GM19467 (cell line): Measurements from ENCODE around the gene PBX1.

Experiments used
- ATAC-seq: cut with Tn5 transposase; IDR thresholded peaks from one replicate; pipeline ENCODE4 v1.9.1; 2021; ENCODE audit warnings: mild to moderate bottlenecking, moderate library complexity; ENCODE audit not compliant: unreplicated experiment

Gene PBX1

DNA sequence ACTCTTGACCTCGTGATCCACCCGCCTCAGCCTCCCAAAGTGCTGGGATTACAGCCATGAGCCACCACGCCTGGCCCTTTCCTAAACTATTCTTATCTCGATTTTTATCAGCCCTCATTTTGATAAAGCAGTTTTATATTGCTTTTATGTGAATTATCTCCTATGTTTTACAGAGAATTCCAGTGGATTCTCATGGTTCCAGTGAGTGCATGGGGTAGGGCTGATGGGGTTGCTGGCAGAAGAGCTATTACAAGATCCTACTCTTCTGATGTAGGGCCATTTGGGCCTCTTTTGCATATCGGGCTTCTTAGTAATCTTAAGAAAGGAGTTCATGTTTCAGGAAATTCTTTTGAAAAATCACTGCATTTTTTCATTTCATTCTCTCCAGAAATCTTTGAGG, 187.6 kb downstream of the PBX1 start:
- no peak for ATAC-seq

DNA sequence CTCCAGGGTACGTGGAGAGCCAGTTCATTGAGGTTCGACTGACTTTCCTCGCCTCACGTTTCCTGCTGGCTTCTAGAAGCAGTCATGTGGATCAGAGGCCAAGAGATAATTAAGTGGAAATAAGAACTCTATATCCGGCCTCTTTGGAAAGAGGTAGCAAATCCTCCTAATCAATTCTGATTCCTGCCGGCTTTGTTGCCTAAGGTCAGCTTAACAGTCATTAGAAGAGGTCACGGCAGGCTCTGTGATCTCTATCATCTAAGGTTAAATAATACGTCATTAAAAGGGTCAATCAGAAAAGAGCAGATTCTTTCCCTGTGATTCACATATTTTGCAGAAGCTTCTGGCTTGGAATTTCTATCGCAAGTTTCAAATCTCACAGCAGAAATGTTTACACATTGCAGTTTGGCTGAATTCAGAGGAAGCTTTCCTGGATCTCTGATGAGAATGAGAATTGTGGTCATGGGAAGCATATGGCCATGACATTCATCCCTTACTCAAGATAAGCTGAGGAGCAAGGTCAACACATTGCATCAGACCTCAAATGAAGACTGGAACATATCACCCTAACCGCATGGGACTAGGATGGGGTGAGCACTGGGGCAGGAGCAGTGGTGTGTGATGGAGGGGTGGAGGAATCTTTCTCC, 189.4 kb downstream of the PBX1 start:
- ATAC-seq: no peak

DNA sequence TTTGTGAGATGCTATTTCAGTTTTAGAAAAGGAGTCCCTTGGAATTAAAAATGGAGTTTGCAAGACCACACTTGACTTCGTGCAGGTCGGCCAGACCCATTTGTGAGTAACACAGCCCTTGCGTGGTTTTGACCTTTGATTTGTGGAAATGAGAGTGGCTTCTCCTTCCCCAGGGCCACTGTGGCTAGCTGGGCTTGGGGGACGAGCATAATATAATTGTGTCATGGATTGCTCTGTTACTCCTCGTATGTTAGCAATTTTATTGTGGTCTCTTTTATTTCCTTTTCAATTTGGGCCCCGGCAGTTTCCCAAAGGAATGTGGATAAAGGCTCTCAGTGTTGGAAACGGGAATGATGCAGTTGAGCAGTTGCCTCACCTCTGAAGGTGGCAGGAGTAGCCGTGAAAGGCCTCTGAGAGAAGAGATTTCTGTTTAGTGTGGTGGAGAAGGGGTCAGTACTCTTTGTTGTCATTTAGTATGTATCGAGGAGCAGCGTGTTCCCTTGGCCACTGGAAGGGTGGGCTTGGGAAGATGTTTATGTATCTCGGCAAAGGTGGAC, 194.6 kb downstream of the PBX1 start:
- no peak for ATAC-seq

DNA sequence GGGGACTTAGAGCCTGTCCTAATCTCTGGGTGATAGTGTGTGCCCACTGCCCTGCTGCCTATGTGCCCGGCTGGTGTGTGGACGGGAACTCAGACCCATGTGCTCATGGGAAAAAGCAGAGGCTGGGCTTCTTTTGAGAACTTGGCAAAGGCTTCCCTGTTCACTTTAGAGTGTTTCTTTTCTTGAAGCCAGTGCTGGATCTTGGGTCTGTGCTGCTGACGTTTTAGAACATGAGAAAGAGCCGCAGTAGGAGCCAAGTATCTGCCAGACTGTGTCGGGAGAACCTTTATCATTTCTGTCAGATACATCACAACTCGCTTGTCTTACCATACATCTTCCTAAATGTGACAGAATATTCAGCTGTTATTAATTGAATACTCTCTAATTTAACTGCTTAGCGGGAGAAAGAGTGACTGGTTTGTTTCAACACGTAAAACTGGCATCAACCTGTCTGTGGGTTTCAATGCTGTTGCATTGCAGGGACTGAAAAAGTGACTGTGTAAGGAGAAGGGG, 195.2 kb downstream of the PBX1 start:
- no peak for ATAC-seq

DNA sequence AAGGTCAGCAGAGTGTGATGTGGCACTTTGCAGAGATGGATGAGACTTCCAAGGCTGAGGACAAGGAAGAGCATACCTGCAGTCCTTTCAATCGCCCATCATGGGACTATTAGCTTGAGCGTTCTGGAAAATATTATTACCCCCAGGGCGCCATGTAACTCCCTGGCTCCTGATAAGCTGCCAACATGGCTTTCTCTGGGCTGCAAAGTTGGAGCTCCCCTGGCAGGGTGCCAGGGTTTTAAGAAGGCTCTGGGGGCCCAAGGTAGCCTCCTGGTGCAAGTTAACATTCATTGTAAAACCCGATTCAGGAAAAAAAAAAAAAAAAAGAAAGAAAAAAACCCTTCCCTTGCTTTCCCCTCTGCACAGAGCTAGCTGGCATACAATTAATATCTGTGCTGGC, 196.7 kb downstream of the PBX1 start:
- ATAC-seq: no peak

DNA sequence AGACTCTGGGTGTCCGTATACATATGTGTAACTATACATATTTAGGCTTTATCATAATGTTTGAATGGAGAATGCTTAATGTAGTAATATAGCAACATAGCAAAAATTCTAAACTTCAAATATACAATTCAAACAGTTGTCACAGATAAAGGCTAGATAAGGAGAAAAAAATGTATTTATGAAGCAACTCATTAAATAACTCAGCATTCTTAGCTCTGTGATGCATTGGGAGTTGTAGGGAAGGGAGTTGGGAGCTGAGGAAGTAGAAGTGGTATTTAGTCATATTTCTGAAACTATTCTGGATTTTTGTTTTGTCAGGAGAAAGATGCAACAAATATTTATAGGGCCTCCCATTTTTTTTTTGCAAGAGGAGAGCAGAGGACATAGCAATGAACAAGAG, 197.8 kb downstream of the PBX1 start:
- no peak for ATAC-seq

DNA sequence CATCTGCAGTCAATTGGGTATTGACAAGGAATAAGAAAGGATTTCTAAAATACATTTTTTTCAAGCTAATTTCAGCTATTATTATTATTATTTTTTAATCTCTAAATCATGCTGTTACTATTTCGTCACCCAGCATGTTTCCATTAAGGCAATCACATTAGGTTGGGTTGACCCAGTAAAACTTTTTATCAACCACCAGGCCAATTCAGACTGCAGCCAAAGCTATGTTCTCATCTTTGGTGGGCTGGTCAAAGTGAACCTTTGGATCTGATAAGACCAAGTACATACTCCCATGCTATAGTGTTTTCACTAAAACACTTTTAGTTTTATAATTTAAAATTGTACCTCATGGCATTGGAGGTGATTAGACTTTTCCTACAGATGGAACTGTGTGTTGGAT, 198.6 kb downstream of the PBX1 start:
- ATAC-seq: no peak

DNA sequence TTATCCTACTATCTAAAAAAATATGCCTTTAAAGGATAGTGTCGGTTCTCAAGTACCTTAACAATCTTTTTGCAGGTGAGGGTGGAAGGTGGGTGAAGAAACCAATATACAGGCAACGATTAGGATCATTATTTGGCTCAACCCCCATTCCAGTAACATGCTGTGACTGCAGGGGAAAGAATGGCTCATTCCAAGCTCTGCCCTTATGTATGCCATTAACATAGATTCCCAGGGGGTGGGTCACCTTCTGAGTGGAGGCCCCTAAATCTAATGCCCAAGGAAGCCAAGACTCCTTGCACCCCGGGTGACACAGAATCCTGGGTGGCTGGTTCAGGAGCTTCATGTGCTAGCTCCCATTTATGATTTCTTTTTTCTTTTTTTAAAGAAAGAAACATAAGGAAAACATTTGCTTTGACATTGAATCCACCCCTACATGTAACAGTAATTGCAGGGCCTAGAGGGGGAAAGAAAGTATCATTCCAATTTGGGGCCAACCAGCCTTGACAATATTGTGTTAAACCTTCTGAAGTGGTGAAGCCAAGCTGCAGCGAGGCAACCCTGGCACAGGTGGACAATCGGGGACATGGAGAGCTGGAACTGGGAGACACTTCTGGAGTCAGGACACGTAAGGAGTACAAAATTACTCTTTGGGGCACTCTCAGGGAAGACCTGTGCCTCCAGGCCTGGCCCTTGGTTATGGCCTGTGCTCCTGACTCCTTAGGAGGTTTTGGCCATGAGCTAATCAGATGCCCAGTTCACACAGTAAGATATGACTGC, 200.3 kb downstream of the PBX1 start:
- ATAC-seq: no peak

DNA sequence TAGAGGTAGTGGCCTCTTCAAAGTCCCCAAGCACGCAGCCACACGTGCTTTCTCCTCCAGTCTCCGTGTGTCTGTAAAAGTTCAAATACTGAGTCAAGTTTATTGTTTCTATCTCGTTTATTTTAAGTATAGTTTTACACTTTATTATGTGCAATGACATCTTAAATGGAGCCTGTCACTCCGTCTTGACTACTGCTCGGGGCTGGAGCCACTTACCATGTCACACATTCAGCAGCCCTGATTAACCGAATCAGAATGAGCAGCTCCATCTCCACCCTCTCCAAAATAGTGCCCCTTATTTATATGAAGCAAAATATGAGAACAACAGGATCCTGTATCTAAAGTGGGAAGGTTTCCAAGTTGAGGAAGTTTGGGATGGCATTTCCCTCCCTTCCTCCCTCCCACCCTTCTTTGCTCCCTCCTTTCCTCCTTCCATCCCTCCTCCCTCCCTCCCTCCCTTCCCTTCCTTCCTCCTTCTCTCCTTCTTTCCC, 201.0 kb downstream of the PBX1 start:
- no peak for ATAC-seq

DNA sequence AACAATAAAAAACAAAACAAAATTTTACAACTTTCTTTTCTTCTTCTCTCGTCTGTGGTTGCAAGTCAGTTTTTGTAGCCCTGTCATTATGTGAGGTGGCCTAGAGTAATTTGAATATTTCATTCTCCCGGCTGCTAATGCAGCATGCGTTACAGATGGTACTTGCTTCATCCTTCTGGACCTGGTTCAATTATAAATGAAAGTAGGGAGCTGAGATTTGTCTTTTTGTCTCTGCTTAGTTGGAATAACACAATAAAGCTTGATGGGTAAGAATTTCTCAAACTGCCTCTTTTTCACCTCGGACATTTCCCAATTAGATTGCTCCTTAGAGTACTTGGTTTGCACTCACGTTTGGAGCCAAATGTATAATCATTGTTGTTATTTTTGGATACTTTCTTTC, 201.6 kb downstream of the PBX1 start:
- no peak for ATAC-seq

DNA sequence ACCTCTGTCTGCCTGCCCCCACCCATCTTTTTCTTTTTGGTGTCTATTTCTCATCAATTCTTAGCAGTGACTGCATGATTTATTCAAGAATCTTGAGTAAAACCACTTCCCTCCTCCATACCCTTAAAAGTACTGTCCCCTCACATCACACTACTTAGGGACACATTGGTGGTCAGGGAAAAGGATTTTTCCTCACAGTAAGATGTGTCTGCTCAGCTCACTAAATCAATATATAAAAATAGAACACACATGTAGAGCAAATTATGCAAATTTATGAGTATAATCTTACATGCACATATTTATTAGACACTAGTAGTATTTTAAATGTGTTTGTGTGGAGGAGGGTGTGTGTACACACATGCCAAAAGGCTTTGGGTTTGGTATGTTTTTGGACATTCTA, 202.0 kb downstream of the PBX1 start:
- no peak for ATAC-seq

DNA sequence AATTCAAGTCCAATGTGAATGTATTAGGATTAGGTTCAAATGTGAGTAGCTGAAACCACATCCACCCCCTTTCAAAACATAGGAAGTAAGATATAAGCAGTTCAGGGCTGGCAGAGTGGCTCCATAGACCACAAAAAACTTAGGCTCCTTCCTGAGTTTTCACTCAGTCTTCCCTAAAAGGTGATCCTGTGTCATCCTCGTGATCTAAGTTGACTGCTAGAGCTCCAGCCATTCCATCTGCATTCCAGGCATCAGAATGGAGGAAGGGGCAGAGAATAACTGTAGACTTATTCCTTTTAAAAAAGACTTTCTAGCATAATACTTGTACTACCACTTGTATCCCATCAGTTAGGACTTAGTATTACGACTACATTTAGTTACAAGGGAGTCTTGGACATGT, 204.1 kb downstream of the PBX1 start:
- no peak for ATAC-seq

DNA sequence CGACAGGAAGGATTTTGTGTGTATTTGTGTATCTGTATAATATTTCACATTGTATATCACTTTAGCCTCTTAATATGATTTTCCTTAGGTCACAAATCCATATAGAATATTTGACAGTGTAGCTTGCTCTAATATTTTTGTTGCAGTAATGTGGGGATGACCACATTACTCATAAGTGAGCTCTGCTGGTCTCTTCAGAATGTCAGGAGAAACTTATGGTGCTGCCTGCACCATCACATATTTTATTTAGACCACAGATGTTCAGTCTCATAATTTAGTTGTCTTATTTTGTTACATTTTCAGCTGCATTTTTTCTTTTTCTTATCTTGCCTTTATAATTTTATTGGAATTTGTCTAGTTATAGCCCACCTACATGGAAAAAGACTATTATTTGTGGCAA, 205.3 kb downstream of the PBX1 start:
- ATAC-seq: no peak

DNA sequence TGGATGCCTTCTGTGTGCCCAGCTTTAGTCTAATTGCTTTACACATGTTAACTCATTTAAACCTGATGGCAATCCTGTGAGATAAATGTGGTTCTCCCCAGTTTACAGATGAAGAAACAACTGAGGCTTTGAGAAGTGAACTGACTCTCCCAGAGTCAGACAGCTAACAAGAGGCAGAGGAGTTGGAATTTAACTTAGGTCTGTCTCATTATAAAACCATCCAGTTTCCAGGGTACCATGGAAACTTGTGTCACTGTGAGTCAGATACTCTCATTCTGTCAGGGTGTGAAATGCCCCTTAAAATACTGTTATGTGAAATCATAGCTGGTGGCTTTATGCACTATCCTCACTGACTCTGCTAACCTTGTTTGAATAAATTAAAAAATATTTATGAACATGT, 206.6 kb downstream of the PBX1 start:
- no peak for ATAC-seq

DNA sequence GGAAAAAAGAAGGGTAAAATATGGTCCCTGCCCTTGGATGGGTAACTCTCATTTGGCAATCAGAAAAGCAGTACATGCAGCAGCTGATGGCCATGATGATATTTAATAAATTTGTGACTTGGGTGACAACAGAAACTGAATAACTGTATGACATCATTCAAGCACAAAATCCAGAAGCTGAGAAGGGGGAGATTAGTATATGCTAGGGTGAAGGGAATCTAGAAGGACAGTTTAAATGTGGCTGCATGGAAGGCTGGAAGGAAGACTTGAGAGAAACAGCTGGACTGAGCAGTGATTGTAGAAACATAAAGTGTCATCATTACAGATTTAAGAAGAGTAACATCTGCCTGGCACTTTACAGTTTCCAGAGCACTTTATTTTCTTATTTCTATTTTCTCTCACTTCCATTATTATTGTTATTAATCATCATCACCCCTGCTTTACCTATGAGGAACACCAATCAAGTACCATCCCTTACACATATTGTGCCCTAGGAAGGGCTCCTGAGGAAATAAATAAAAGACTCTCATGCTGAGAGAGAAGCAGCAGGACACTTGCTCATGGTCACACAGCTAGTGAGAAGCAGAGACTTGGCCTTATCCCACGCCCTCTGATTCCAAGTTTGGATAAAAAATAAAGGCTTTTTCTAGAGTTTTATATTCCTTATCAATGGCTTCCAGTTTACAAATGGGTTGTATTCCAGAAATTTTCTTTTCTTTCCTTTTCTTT, 207.2 kb downstream of the PBX1 start:
- ATAC-seq: no peak

DNA sequence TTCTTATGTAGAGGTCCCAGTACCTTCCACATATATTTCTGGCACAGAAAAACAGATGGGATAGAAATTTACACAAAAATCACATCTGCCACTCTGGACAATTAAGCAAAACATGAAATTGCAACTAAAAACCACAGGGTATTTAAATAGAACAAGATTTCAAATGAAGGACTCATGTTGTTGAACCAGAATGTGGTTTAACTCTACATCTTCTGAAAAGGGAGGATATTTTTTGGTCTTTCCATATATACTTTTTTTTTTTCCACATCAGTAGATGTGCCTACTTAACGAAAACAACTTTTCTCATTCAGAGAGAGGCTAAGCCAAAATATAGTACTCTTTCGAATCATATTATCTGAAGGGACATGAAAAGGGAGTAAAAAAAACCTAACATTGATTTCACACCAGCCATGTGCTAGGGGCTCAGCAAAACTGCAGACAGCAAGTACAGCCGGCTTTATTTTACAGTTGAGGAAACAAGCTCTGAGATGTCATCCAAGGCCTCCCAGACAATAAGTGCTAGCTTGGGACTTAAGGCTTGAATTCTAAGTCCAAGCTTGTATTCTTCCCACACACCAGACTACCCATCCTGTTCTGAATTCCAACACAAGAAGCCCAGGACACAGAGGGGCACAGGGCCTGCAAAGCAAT, 208.9 kb downstream of the PBX1 start:
- no peak for ATAC-seq

DNA sequence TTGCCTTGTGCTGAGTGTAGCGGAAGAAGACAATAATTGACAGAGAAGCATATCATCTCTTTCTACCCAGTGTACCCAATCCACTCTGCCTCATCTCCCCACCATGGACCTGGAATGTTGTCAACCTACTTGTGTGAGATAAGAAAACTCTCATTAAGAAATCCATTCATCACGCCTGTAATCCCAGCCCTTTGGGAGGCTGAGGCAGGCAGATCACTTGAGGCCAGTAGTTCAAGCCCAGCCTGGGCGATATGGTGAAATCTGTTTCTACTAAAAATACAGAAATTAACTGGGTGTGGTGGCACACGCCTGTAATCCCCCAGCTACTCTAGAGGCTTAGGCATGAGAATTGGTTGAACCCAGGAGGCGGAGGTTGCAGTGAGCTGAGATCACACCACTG, 209.6 kb downstream of the PBX1 start:
- ATAC-seq: no peak

DNA sequence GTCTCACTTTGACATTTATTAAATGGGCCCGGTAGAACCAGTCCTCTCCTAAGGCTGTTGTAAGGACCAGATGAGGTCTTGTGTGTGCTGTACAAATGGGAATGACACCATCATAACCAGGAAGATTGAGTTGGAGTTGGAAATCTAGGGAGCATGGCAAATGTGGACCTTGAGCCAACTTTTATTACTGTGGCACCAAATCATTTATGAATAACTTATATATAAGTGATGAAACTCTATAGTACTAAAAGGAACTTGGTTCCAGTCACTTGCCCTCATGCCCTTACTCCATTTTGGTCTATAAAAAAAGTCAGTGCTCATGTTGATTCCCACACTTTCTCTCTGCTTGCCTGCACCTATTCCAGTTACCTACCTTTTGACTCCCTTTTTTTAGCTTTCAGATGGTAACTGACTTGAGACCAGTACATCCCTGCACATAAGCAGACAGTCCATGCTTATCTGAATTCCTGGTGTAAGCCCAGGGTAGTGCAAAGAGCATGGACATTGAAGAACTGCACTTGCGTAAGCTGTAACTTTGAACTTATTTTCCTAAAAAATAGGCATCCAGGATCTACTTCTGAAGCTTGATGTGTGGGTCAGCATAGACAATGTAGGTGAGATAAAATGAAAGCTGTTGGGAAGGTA, 210.6 kb downstream of the PBX1 start:
- no peak for ATAC-seq

DNA sequence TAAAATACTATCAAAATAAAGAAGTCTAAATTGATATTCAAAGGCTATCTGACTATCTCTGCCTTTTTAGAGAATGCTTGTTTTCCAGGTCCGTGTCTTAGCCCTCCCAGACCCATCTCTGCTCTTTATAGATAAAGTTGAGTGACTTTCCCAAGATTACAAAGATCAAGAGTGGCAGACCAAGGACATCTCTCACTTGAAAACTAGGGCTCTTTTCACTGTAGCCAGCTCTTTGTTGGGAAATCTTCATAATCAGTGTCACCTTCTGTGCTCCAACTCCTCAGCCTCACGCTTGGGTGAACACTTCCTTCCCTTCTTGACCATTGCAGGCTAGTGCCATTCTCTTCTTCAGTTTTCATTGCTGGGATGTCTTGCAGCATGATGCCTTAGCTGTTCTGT, 211.1 kb downstream of the PBX1 start:
- ATAC-seq: no peak

DNA sequence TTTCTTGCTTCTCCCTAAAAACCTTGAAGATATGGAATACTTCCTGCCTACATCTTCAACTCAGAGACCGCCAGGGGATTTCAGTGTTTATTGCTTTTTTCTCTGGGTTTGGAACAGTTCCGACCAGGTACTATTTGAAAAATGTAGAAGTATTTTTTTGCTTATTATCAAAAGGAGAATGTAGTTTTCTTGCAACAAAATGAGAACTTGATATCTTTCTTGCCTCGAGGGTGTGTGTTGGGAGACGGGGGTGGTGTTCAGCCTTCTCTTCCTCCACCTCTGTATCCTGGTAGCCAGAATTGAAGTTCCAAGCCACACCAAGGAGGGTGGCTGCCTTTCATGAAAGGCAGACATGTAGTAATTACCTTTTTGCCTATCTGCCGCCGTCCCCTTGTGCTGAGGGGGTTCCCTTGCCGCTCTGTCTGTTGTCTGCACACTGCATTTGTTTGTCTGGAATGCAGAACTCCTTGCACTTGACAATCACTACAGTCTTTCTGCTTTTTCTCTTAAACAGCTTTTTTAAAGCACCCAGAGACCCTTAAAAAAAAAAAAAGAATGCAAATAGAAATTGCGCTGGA, 212.1 kb downstream of the PBX1 start:
- ATAC-seq: no peak
